ENCODE measurements around the gene GLI3. TPM values are rescaled to one million over a fixed set of nuclear protein-coding genes. Genes with fewer than 3 reads are reported as not detected.

The GLI3 gene
- total and polyA plus RNA-seq, 2 donors from 2014 or later, result 0.92 to 11.1 TPM

DNA sequence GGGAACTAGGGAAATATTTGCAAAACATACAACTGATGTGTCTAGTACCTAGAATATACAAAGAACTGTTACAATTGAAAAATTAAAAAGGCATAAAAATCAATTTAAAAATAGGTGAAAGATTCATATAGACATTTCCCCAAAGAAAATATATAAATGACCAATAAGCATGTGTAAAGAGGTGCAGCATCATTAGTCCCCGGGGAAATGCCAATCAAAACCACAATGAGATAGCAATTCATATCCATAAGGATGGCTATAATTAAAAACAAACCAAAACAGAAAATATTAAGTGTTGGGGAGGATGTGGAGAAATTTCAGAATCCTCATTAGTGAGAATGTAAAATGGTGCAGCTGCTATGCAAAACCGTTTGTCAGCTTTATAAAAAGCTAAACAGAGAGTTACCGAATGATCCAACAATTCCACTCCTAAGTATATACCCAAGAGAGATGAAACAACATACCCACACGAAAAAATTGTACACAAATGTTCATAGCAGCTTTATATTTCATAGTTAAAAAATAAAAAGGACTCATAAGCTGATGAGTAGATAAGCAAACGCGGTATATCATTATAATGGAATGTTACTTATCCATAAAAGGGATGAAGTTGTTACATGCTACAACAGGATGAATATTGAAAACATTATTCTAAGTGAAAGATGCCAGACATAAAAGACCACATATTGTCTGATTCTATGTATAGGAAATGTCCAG is 324.0 kb downstream of the GLI3 start:
- no peaks in the 10 kb centered on the region for H3K9me3 ChIP-seq (ENCODE audit: control insufficient read depth in 2 of 3, insufficient read depth in 1 of 3, low read length in 3 of 3)
- H3K27me3 ChIP-seq (ENCODE audit: control insufficient read depth, insufficient read depth, low read length), result no peaks in the 10 kb centered on the region
- intact Hi-C loops (cut with DNase I), result no loop called here
- TF ChIP-seq, protein P1, sequence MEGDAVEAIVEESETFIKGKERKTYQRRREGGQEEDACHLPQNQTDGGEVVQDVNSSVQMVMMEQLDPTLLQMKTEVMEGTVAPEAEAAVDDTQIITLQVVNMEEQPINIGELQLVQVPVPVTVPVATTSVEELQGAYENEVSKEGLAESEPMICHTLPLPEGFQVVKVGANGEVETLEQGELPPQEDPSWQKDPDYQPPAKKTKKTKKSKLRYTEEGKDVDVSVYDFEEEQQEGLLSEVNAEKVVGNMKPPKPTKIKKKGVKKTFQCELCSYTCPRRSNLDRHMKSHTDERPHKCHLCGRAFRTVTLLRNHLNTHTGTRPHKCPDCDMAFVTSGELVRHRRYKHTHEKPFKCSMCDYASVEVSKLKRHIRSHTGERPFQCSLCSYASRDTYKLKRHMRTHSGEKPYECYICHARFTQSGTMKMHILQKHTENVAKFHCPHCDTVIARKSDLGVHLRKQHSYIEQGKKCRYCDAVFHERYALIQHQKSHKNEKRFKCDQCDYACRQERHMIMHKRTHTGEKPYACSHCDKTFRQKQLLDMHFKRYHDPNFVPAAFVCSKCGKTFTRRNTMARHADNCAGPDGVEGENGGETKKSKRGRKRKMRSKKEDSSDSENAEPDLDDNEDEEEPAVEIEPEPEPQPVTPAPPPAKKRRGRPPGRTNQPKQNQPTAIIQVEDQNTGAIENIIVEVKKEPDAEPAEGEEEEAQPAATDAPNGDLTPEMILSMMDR (IDR thresholded peaks at IDR 0.05; ENCODE audit: borderline replicate concordance, extremely low read depth, insufficient read depth), result no peak
- no peak overlapping the region for H3K4me3 ChIP-seq (ENCODE audit: low read length in 3 of 3)
- no peak overlapping the region for H3K9ac ChIP-seq (ENCODE audit: low read length in 3 of 3)
- no peak for DNase-seq
- H3K4me1 ChIP-seq (ENCODE audit: control insufficient read depth in 2 of 3, insufficient read depth in 2 of 3, low read depth in 1 of 3, low read length in 3 of 3), result no peaks in the 10 kb centered on the region
- no peaks in the 10 kb centered on the region for H3K36me3 ChIP-seq (ENCODE audit: control insufficient read depth in 2 of 3, insufficient read depth in 3 of 3, low read length in 3 of 3)
- no peak for FAIRE-seq
- no peak overlapping the region for H3K27ac ChIP-seq (ENCODE audit: low read depth in 2 of 2, low read length in 2 of 2)

DNA sequence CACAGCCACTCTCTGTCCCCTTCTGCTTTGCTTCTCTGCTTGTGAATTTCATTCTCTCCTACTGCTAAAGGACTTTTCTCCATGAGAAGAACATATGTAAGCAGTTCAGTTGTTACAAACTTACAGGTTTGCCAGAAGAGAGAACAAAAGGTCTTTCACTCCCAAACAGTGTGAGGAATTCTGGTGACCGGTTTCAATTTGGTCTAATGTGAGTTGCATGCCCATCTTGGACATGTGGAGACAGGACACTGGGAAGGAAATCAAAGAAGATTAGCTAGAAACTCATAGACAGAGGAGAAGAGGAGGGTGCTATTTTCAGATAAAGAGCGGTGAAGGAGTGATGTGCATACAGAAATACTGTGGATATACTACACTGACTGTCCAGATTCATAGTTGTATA is 324.6 kb downstream of the GLI3 start:
- H3K27me3 ChIP-seq (ENCODE audit: control insufficient read depth, insufficient read depth, low read length), result no peaks in the 10 kb centered on the region
- H3K4me1 ChIP-seq (ENCODE audit: control insufficient read depth in 2 of 3, insufficient read depth in 2 of 3, low read depth in 1 of 3, low read length in 3 of 3), result no peaks in the 10 kb centered on the region
- no peaks in the 10 kb centered on the region for H3K9me3 ChIP-seq (ENCODE audit: control insufficient read depth in 2 of 3, insufficient read depth in 1 of 3, low read length in 3 of 3)
- DNase-seq, result no peak
- no peak overlapping the region for H3K27ac ChIP-seq (ENCODE audit: low read depth in 2 of 2, low read length in 2 of 2)
- no peak overlapping the region for H3K9ac ChIP-seq (ENCODE audit: low read length in 3 of 3)
- intact Hi-C loops (cut with DNase I), result no loop called here
- H3K4me3 ChIP-seq (ENCODE audit: low read length in 3 of 3), result no peak overlapping the region
- no peak for FAIRE-seq
- TF ChIP-seq, protein P1 (IDR thresholded peaks at IDR 0.05; ENCODE audit: borderline replicate concordance, extremely low read depth, insufficient read depth), result no peak
- H3K36me3 ChIP-seq (ENCODE audit: control insufficient read depth in 2 of 3, insufficient read depth in 3 of 3, low read length in 3 of 3), result no peaks in the 10 kb centered on the region

DNA sequence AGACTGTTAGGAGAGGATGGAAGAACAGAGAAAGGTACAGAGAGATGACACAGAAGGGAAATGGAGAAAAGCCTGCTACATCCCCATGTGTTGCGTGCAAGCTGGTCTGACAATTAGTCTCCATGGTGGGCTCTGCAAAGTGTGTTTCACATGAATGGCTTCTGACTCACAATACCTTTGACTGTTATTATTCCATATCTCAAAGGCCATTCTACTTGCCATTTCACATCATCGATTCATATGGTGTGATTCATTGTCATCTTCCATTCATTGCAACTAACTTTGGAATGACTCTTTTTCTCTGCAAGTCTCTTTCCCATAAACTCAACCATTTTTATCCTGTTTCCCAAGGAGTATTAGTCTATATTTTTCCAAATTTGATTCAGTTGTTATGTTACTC is 325.2 kb downstream of the GLI3 start:
- Histone ChIP-seq H3K36me3 (ENCODE audit: control insufficient read depth in 2 of 3, insufficient read depth in 3 of 3, low read length in 3 of 3) (no peaks in the 10 kb centered on the region), H3K4me3 (ENCODE audit: low read length in 3 of 3) (no peak overlapping the region), H3K4me1 (ENCODE audit: control insufficient read depth in 2 of 3, insufficient read depth in 2 of 3, low read depth in 1 of 3, low read length in 3 of 3) (no peaks in the 10 kb centered on the region), H3K9me3 (ENCODE audit: control insufficient read depth in 2 of 3, insufficient read depth in 1 of 3, low read length in 3 of 3) (no peaks in the 10 kb centered on the region), H3K27me3 (ENCODE audit: control insufficient read depth, insufficient read depth, low read length) (no peaks in the 10 kb centered on the region), H3K27ac (ENCODE audit: low read depth in 2 of 2, low read length in 2 of 2) (no peak overlapping the region), H3K9ac (ENCODE audit: low read length in 3 of 3) (no peak overlapping the region)
- intact Hi-C loops (cut with DNase I), result no loop called here
- TF ChIP-seq, protein P1 (IDR thresholded peaks at IDR 0.05; ENCODE audit: borderline replicate concordance, extremely low read depth, insufficient read depth), result no peak
- no peak for DNase-seq
- no peak for FAIRE-seq

Data from kidney (tissue), 14 donors.